Measurements from ENCODE around the gene CAPZB. TPM values are rescaled to one million over a fixed set of nuclear protein-coding genes. Genes with fewer than 3 reads are reported as not detected.

The CAPZB gene
- total RNA-seq, 4 donors from 2014 or later = 58.2 to 109 (median 96.7) TPM

DNA sequence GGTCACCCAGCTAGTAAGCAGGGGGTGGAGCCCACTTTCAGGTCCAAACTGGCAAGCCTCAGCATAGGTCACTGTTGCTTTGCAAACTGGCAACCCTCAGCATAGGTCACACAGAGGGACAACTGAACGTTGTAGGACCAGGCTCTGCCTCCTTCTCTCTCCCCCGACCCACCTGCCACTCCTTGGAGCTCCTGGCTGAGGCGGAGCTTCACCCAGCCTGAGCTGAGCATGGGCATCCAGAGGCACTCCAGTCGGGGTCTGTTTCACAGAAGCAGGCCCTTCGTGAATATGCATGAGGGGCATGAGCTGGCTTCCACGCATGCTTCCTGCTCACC is 24.2 kb downstream of the CAPZB start:
- Histone ChIP-seq H3K27ac (no peak overlapping the region), H3K4me1 (peaks cover 0 to 78% (median 43%) of the 10 kb centered on the region in 4 donors), H3K36me3 (no peaks in the 10 kb centered on the region), H3K9me3 (no peaks in the 10 kb centered on the region), H3K4me3 (no peak overlapping the region), H3K27me3 (no peaks in the 10 kb centered on the region)
- no peak for DNase-seq (ENCODE audit: low spot score in 2 of 2)
- WGBS, 2 donors = 62 to 82% methylated on average over 6 of the region's 6 CpGs
- no peak for TF ChIP-seq POLR2A (IDR thresholded peaks at IDR 0.05)
- no peak for TF ChIP-seq EP300 (IDR thresholded peaks at IDR 0.05)
- TF ChIP-seq, protein P1, sequence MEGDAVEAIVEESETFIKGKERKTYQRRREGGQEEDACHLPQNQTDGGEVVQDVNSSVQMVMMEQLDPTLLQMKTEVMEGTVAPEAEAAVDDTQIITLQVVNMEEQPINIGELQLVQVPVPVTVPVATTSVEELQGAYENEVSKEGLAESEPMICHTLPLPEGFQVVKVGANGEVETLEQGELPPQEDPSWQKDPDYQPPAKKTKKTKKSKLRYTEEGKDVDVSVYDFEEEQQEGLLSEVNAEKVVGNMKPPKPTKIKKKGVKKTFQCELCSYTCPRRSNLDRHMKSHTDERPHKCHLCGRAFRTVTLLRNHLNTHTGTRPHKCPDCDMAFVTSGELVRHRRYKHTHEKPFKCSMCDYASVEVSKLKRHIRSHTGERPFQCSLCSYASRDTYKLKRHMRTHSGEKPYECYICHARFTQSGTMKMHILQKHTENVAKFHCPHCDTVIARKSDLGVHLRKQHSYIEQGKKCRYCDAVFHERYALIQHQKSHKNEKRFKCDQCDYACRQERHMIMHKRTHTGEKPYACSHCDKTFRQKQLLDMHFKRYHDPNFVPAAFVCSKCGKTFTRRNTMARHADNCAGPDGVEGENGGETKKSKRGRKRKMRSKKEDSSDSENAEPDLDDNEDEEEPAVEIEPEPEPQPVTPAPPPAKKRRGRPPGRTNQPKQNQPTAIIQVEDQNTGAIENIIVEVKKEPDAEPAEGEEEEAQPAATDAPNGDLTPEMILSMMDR (IDR thresholded peaks at IDR 0.05) = no peak

DNA sequence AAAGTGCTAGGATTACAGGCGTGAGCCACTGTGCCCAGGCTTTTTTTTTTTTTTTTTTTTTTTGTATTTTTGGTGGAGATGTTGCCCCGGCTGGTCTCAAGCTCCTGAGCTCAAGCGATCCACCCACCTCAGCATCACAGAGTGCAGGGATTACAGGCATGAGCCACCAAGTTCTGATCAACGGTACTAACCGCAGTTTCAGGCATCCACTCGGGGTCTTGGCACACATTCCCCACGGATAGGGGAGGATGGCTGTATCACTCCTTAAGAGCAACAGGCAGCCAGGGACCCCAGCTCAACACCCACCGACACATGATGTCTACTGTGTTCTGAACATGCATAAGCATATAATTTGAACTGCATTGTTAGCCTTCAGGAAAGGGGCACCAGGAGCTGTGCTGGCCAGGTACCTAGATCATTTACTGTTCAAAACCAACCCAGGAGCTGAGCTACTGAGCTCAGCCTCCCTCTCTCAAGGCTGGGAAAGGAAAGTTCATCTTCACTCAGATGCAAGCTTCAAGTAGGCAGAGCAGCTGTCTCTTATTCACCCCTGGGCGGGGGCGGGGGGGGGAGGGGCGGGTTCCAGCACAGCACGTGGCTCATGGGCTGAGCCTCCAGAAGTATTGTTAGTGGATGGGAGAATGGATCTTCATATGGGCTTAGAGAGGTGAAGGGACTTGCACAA is 24.7 kb downstream of the CAPZB start:
- H3K4me3 ChIP-seq = no peak overlapping the region
- H3K27me3 ChIP-seq = no peaks in the 10 kb centered on the region
- H3K36me3 ChIP-seq = no peaks in the 10 kb centered on the region
- no peak for TF ChIP-seq EP300 (IDR thresholded peaks at IDR 0.05)
- TF ChIP-seq POLR2A (IDR thresholded peaks at IDR 0.05) = no peak
- TF ChIP-seq, protein P1 (IDR thresholded peaks at IDR 0.05) = no peak
- peaks cover 0 to 78% (median 39%) of the 10 kb centered on the region in 4 donors for H3K4me1 ChIP-seq
- H3K27ac ChIP-seq = no peak overlapping the region
- no peaks in the 10 kb centered on the region for H3K9me3 ChIP-seq
- DNase-seq (ENCODE audit: low spot score in 2 of 2) = no peak
- WGBS, 2 donors = 80 to 95% methylated on average over 8 to 11 of the region's 12 CpGs

- Histone ChIP-seq H3K4me1 (peaks cover 0 to 83% (median 46%) of the 10 kb centered on the region in 4 donors), H3K4me3 (no peak overlapping the region), H3K27me3 (no peaks in the 10 kb centered on the region), H3K27ac (peak overlapping the region in 3 of 4 donors; percentile 17 to 44 (median 18)), H3K9me3 (no peaks in the 10 kb centered on the region), H3K36me3 (no peaks in the 10 kb centered on the region)
- TF ChIP-seq POLR2A (IDR thresholded peaks at IDR 0.05) (no peak), EP300 (IDR thresholded peaks at IDR 0.05) (no peak)
- TF ChIP-seq, protein P1 (IDR thresholded peaks at IDR 0.05) = no peak
- WGBS, 2 donors = 55 to 77% methylated on average over 6 of the region's 6 CpGs
- no peak for DNase-seq (ENCODE audit: low spot score in 2 of 2)
Observed at GRCh38 chr1:19458815-19459417, 26.4 kb downstream of the CAPZB start.

DNA sequence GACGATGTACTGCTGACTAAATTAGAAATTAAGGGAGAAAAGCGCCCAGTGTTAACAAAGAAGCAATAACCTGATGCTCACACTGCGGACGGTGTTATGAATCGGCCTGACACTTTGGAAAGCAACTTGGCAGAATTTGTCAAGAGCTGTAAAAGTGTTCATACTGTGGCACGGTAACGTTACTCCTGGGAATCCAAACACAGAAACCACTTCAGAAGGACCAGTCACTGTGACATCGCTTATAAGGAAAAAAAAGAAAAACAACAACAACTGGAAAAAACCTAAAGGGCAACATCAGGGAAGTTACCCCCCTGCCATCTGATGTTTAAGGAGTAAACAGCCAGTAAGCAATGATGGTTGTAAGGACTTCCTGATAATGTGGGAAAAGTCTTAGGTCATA is 27.7 kb downstream of the CAPZB start:
- TF ChIP-seq, protein P1 (IDR thresholded peaks at IDR 0.05) = no peak
- TF ChIP-seq POLR2A (IDR thresholded peaks at IDR 0.05) (no peak), EP300 (IDR thresholded peaks at IDR 0.05) (no peak)
- WGBS, 2 donors = 56 to 69% methylated on average over 8 of the region's 8 CpGs

GRCh38 chr1:19456968-19457441 is 28.3 kb downstream of the CAPZB start:
- Histone ChIP-seq H3K27me3 (no peaks in the 10 kb centered on the region), H3K4me3 (no peak overlapping the region), H3K36me3 (no peaks in the 10 kb centered on the region), H3K27ac (no peak overlapping the region), H3K4me1 (peaks cover 0 to 85% (median 55%) of the 10 kb centered on the region in 4 donors), H3K9me3 (no peaks in the 10 kb centered on the region)
- no peak for DNase-seq (ENCODE audit: low spot score in 2 of 2)
- WGBS, 2 donors = 63 to 65% methylated on average over 9 of the region's 9 CpGs
- TF ChIP-seq EP300 (IDR thresholded peaks at IDR 0.05) (no peak), POLR2A (IDR thresholded peaks at IDR 0.05) (no peak)
- TF ChIP-seq, protein P1 (IDR thresholded peaks at IDR 0.05) = no peak

More for the DNA sequence above, 27.7 kb downstream of the CAPZB start:
- no peak overlapping the region for H3K4me3 ChIP-seq
- H3K9me3 ChIP-seq = no peaks in the 10 kb centered on the region
- peaks cover 0 to 83% (median 51%) of the 10 kb centered on the region in 4 donors for H3K4me1 ChIP-seq
- no peak for DNase-seq (ENCODE audit: low spot score in 2 of 2)
- H3K27ac ChIP-seq = no peak overlapping the region
- H3K27me3 ChIP-seq = no peaks in the 10 kb centered on the region
- H3K36me3 ChIP-seq = no peaks in the 10 kb centered on the region
